ENCODE measurements around the gene ITIH5. TPM values are rescaled to one million over a fixed set of nuclear protein-coding genes. Genes with fewer than 3 reads are reported as not detected.
A peak's percentile ranks its signal among the peaks of the same experiment; 100 is the strongest.

ITIH5 gene
- total RNA-seq, 1 donor from 2014 or later, result 4.0 TPM

GRCh38 chr10:7618461-7618860 lies 48.3 kb downstream of the ITIH5 start:
- H3K4me3 Mint-ChIP-seq (ENCODE audit: unreplicated experiment), result no peak overlapping the region

DNA sequence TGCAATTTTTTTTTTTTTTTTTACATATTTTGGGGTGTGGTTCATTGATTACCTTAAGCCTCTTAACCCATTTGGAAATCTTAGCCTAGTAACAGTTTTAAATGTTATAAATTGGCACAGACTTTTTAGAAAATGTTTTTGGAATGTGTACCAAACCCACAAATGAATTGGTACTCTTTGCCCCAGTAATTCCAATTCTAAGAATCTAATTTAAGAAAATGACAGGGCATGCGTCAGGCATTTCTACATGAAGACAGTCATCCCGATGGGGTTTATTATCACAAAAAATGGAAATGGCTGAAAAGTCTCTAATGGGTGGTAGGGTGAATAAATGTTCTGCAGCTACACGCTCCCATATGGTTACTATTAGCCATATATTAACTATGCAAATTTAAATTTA lies 54.9 kb downstream of the ITIH5 start:
- Histone ChIP-seq H3K27ac (ENCODE audit: low read depth, low read length) (no peak overlapping the region), H3K4me1 (ENCODE audit: insufficient read depth, low read length) (no peaks in the 10 kb centered on the region), H3K36me3 (ENCODE audit: insufficient read depth, low read length) (no peaks in the 10 kb centered on the region), H3K9ac (ENCODE audit: low read length) (no peak overlapping the region), H3K9me3 (ENCODE audit: insufficient read depth, low read depth, low read length) (no peaks in the 10 kb centered on the region), H2AFZ (ENCODE audit: low read depth, low read length) (no peak overlapping the region), H3K4me2 (ENCODE audit: low read length) (no peak overlapping the region), H4K20me1 (ENCODE audit: insufficient read depth, low read length) (no peaks in the 10 kb centered on the region), H3K4me3 (ENCODE audit: insufficient read depth, low read depth, low read length) (no peak overlapping the region), H3K27me3 (ENCODE audit: insufficient read depth, low read length) (no peaks in the 10 kb centered on the region), H3K79me2 (ENCODE audit: insufficient read depth, low read length) (no peaks in the 10 kb centered on the region)
- FAIRE-seq (no peak), DNase-seq (ENCODE audit: low read depth) (no peak)
- no peak overlapping the region for H3K4me3 Mint-ChIP-seq (ENCODE audit: unreplicated experiment)
- H3K4me1 Mint-ChIP-seq (ENCODE audit: low read depth, unreplicated experiment), result no peaks in the 10 kb centered on the region
- no peak overlapping the region for H3K27ac Mint-ChIP-seq (ENCODE audit: unreplicated experiment)
- H3K36me3 Mint-ChIP-seq (ENCODE audit: low read depth, unreplicated experiment), result no peaks in the 10 kb centered on the region
- H3K9me3 Mint-ChIP-seq (ENCODE audit: unreplicated experiment), result peaks cover 2% of the 10 kb centered on the region
- H3K27me3 Mint-ChIP-seq (ENCODE audit: low read depth, unreplicated experiment), result peaks cover 14% of the 10 kb centered on the region
- TF ChIP-seq CTCF (IDR thresholded peaks at IDR 0.05; ENCODE audit: insufficient read depth, low read depth, low read length), result no peak
- no peak for TF ChIP-seq EZH2 (IDR thresholded peaks at IDR 0.05; ENCODE audit: insufficient read depth, low read length)

More at GRCh38 chr10:7618461-7618860, 48.3 kb downstream of the ITIH5 start:
- H3K4me1 Mint-ChIP-seq (ENCODE audit: low read depth, unreplicated experiment), result no peaks in the 10 kb centered on the region
- H3K9me3 Mint-ChIP-seq (ENCODE audit: unreplicated experiment), result no peaks in the 10 kb centered on the region
- H3K36me3 ChIP-seq (ENCODE audit: insufficient read depth, low read length), result no peaks in the 10 kb centered on the region
- H3K27me3 Mint-ChIP-seq (ENCODE audit: low read depth, unreplicated experiment), result peaks cover 8% of the 10 kb centered on the region
- H3K4me1 ChIP-seq (ENCODE audit: insufficient read depth, low read length), result no peaks in the 10 kb centered on the region
- H3K27me3 ChIP-seq (ENCODE audit: insufficient read depth, low read length), result no peaks in the 10 kb centered on the region
- no peak overlapping the region for H3K27ac Mint-ChIP-seq (ENCODE audit: unreplicated experiment)
- H3K4me3 ChIP-seq (ENCODE audit: insufficient read depth, low read depth, low read length), result no peak overlapping the region
- TF ChIP-seq EZH2 (IDR thresholded peaks at IDR 0.05; ENCODE audit: insufficient read depth, low read length) (no peak), CTCF (IDR thresholded peaks at IDR 0.05; ENCODE audit: insufficient read depth, low read depth, low read length) (no peak)
- no peak overlapping the region for H3K27ac ChIP-seq (ENCODE audit: low read depth, low read length)
- no peak overlapping the region for H2AFZ ChIP-seq (ENCODE audit: low read depth, low read length)
- no peaks in the 10 kb centered on the region for H4K20me1 ChIP-seq (ENCODE audit: insufficient read depth, low read length)
- no peaks in the 10 kb centered on the region for H3K36me3 Mint-ChIP-seq (ENCODE audit: low read depth, unreplicated experiment)
- H3K9me3 ChIP-seq (ENCODE audit: insufficient read depth, low read depth, low read length), result no peaks in the 10 kb centered on the region
- H3K9ac ChIP-seq (ENCODE audit: low read length), result no peak overlapping the region
- DNase-seq (ENCODE audit: low read depth), result no peak
- H3K4me2 ChIP-seq (ENCODE audit: low read length), result no peak overlapping the region
- no peaks in the 10 kb centered on the region for H3K79me2 ChIP-seq (ENCODE audit: insufficient read depth, low read length)
- no peak for FAIRE-seq

DNA sequence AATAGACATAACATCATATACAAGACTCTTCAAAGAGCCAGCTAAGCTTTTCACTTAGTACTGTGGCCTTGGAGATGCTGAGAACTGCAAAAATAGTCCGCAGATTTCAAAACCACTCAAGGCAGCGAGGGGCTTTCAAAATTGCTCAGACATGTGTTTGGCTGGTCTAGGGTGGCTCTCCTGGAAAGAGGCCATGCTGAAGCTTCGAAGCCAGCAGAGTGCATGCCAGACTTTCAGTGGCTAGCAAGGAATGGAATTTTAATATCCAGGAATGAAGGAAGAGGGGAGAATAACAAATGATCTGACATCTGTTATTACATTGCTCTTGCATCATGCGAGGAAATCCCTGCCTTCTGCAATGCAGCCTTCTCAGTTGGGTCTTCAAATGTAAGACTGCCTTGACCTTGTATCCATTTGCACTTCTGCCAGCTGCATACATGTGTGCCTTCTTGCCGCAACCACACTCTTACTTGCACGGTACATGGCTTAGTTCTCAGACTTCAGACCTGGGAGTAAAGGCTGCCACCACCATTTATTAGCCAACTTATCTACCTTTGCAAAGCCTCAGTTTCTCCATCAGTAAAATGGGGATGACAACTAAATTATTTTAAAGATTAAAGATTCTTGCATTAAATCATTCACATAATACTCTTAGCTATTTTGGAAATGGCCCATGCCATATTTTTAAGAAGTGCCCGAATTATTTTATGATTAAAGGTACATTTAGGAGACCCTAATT lies 55.9 kb downstream of the ITIH5 start:
- Histone ChIP-seq H2AFZ (ENCODE audit: low read depth, low read length) (no peak overlapping the region), H4K20me1 (ENCODE audit: insufficient read depth, low read length) (no peaks in the 10 kb centered on the region), H3K4me1 (ENCODE audit: insufficient read depth, low read length) (no peaks in the 10 kb centered on the region), H3K4me2 (ENCODE audit: low read length) (no peak overlapping the region), H3K27me3 (ENCODE audit: insufficient read depth, low read length) (no peaks in the 10 kb centered on the region), H3K79me2 (ENCODE audit: insufficient read depth, low read length) (no peaks in the 10 kb centered on the region), H3K27ac (ENCODE audit: low read depth, low read length) (no peak overlapping the region), H3K9me3 (ENCODE audit: insufficient read depth, low read depth, low read length) (no peaks in the 10 kb centered on the region), H3K9ac (ENCODE audit: low read length) (no peak overlapping the region), H3K4me3 (ENCODE audit: insufficient read depth, low read depth, low read length) (no peak overlapping the region), H3K36me3 (ENCODE audit: insufficient read depth, low read length) (no peaks in the 10 kb centered on the region)
- Mint-ChIP-seq H3K9me3 (ENCODE audit: unreplicated experiment) (peaks cover 2% of the 10 kb centered on the region), H3K4me1 (ENCODE audit: low read depth, unreplicated experiment) (no peaks in the 10 kb centered on the region), H3K4me3 (ENCODE audit: unreplicated experiment) (no peak overlapping the region), H3K27ac (ENCODE audit: unreplicated experiment) (no peak overlapping the region), H3K27me3 (ENCODE audit: low read depth, unreplicated experiment) (peaks cover 14% of the 10 kb centered on the region), H3K36me3 (ENCODE audit: low read depth, unreplicated experiment) (no peaks in the 10 kb centered on the region)
- DNase-seq (ENCODE audit: low read depth) (peak; percentile 78), FAIRE-seq (no peak)
- no peak for TF ChIP-seq EZH2 (IDR thresholded peaks at IDR 0.05; ENCODE audit: insufficient read depth, low read length)
- no peak for TF ChIP-seq CTCF (IDR thresholded peaks at IDR 0.05; ENCODE audit: insufficient read depth, low read depth, low read length)
